GM23338 (cell line): ENCODE data around the gene CPO. TPM values are rescaled to one million over a fixed set of nuclear protein-coding genes. Genes with fewer than 3 reads are reported as not detected.

Experiments used
- ATAC-seq: fragments of 200-7000 bp; cut with Tn5 transposase; 3 replicates; pipeline ENCODE4 v1.9.1; 2020
- DNase-seq: peaks from one replicate; pipeline ENCODE4 v3.0.0-alpha.2; 2015; ENCODE audit warnings: low spot score
- H2AFZ ChIP-seq: fragments of 200-600 bp; sonication (generic); 2 replicates; pipeline ENCODE4 v1.8.0; 2016; ENCODE audit warnings: antibody characterized with exemption, mild to moderate bottlenecking, moderate library complexity
- H3F3A ChIP-seq: fragments of 200-600 bp; sonication (generic); replicated peaks from 2 replicates; pipeline ENCODE4 v1.8.0; 2017; ENCODE audit warnings: antibody characterized with exemption, mixed run types, low read depth
- H3K27ac ChIP-seq: fragments of 200-600 bp; sonication (generic); 2 replicates; pipeline ENCODE4 v1.6.1; 2016; ENCODE audit warnings: low read depth
- H3K27me3 ChIP-seq: fragments of 200-600 bp; sonication (generic); 2 replicates; pipeline ENCODE4 v1.8.0; 2016; ENCODE audit warnings: mild to moderate bottlenecking, mixed run types, moderate library complexity; ENCODE audit not compliant: insufficient read depth
- H3K36me3 ChIP-seq: fragments of 200-600 bp; sonication (generic); 2 replicates; pipeline ENCODE4 v1.8.0; 2016; ENCODE audit warnings: mild to moderate bottlenecking; ENCODE audit not compliant: insufficient read depth
- H3K4me1 ChIP-seq: fragments of 200-600 bp; sonication (generic); 2 replicates; pipeline ENCODE4 v1.8.0; 2016; ENCODE audit warnings: mild to moderate bottlenecking, moderate library complexity; ENCODE audit not compliant: insufficient read depth
- H3K4me2 ChIP-seq: fragments of 200-600 bp; sonication (generic); 2 replicates; pipeline ENCODE4 v1.7.1; 2017; ENCODE audit warnings: mixed run types
- H3K4me3 ChIP-seq: fragments of 200-600 bp; sonication (generic); 2 replicates; pipeline ENCODE4 v1.6.1; 2016; ENCODE audit warnings: mixed run types
- H3K79me2 ChIP-seq: fragments of 200-600 bp; sonication (generic); replicated peaks from 2 replicates; pipeline ENCODE4 v1.8.0; 2017; ENCODE audit warnings: mild to moderate bottlenecking; ENCODE audit not compliant: insufficient read depth
- H3K9me2 ChIP-seq: fragments of 200-600 bp; sonication (generic); 2 replicates; pipeline ENCODE4 v1.8.0; 2017; ENCODE audit not compliant: insufficient read depth
- H4K20me1 ChIP-seq: fragments of 200-600 bp; sonication (generic); replicated peaks from 2 replicates; pipeline ENCODE4 v1.8.0; 2017; ENCODE audit warnings: mild to moderate bottlenecking; ENCODE audit not compliant: insufficient read depth
- H3K27ac Mint-ChIP-seq: 2 replicates; pipeline ENCODE4 v1.8.0; 2020; ENCODE audit warnings: inconsistent platforms, mild to moderate bottlenecking, moderate library complexity, mixed read lengths
- H3K27me3 Mint-ChIP-seq: 3 replicates; pipeline ENCODE4 v1.8.0; 2022; ENCODE audit warnings: low read depth, mild to moderate bottlenecking, moderate library complexity, mixed read lengths, inconsistent platforms; ENCODE audit not compliant: insufficient read depth, poor library complexity
- H3K36me3 Mint-ChIP-seq: 3 replicates; pipeline ENCODE4 v1.8.0; 2021; ENCODE audit warnings: low read depth, mild to moderate bottlenecking, inconsistent platforms, moderate library complexity, mixed read lengths
- H3K4me1 Mint-ChIP-seq: 3 replicates; pipeline ENCODE4 v1.8.0; 2020; ENCODE audit warnings: mild to moderate bottlenecking, inconsistent platforms, mixed read lengths
- H3K4me3 Mint-ChIP-seq: 3 replicates; pipeline ENCODE4 v1.8.0; 2021; ENCODE audit warnings: moderate library complexity, mild to moderate bottlenecking, inconsistent platforms, mixed read lengths
- H3K9me3 Mint-ChIP-seq: 3 replicates; pipeline ENCODE4 v1.8.0; 2020; ENCODE audit warnings: moderate library complexity, mild to moderate bottlenecking, inconsistent platforms, mixed read lengths
- CREB1 ChIP-seq: fragments of 250-450 bp; sonication (Bioruptor Pico); IDR thresholded peaks from 2 replicates; pipeline ENCODE4 v1.5.0; 2020; ENCODE audit warnings: low read depth, mild to moderate bottlenecking, moderate library complexity
- CTCF ChIP-seq, 2 experiments: fragments of 200-600 bp in 1 of 2; sonication (generic) in 1 of 2; conservative IDR thresholded peaks; 2 replicates each; pipeline versions ENCODE4 v1.5.1 to v1.6.1; 2016 to 2017; ENCODE audit warnings: antibody characterized with exemption in 2 of 2, low read depth in 2 of 2, mild to moderate bottlenecking in 2 of 2, moderate library complexity in 1 of 2
- ETS1 ChIP-seq: IDR thresholded peaks from 2 replicates; pipeline ENCODE4 v1.6.1; 2016; ENCODE audit warnings: antibody characterized with exemption
- EZH2 ChIP-seq: fragments of 200-600 bp; sonication (generic); IDR thresholded peaks from one replicate; pipeline ENCODE4 v1.8.0; 2017; ENCODE audit warnings: antibody characterized with exemption, mild to moderate bottlenecking, low read depth; ENCODE audit not compliant: unreplicated experiment
- EZH2phosphoT487 ChIP-seq: fragments of 200-600 bp; sonication (generic); IDR thresholded peaks from one replicate; pipeline ENCODE4 v1.8.1; 2018; ENCODE audit warnings: antibody characterized with exemption; ENCODE audit not compliant: unreplicated experiment
- JUNB ChIP-seq: IDR thresholded peaks from one replicate; pipeline ENCODE4 v1.6.1; 2016; ENCODE audit warnings: antibody characterized with exemption; ENCODE audit not compliant: unreplicated experiment
- NANOG ChIP-seq: IDR thresholded peaks from 2 replicates; pipeline ENCODE4 v1.6.1; 2016; ENCODE audit warnings: antibody characterized with exemption, borderline replicate concordance
- POLR2AphosphoS5 ChIP-seq: IDR thresholded peaks from 2 replicates; pipeline ENCODE4 v1.6.1; 2016; ENCODE audit warnings: antibody characterized with exemption, low read depth
- REST ChIP-seq: IDR thresholded peaks from one replicate; pipeline ENCODE4 v1.6.1; 2018; ENCODE audit warnings: antibody characterized with exemption; ENCODE audit not compliant: unreplicated experiment
- STAT1 ChIP-seq: IDR thresholded peaks from one replicate; pipeline ENCODE4 v1.6.1; 2016; ENCODE audit warnings: antibody characterized with exemption; ENCODE audit not compliant: unreplicated experiment
- ZNF114 ChIP-seq: fragments of 250-450 bp; sonication (Bioruptor Pico); IDR thresholded peaks from 2 replicates; pipeline ENCODE4 v1.5.0; 2020; ENCODE audit warnings: mild to moderate bottlenecking, moderate library complexity
- ZNF331 ChIP-seq: fragments of 250-450 bp; sonication (Bioruptor Pico); IDR thresholded peaks from 2 replicates; pipeline ENCODE4 v1.5.0; 2020; ENCODE audit warnings: low read depth, mild to moderate bottlenecking, moderate library complexity
- ZNF462 ChIP-seq: fragments of 250-450 bp; sonication (Bioruptor Pico); IDR thresholded peaks from 2 replicates; pipeline ENCODE4 v1.5.0; 2020; ENCODE audit warnings: mild to moderate bottlenecking, moderate library complexity
- polyA plus RNA-seq: library from polyadenylated mRNA; unstranded; fragments of >200 nt; fragmentation: Nextera tagmentation; extraction: Ambion mirVana; gene quantifications from 2 replicates; pipeline ENCODE4 v1.2.1, GENCODE V29; 2016
- total RNA-seq: library from RNA; depleted of rRNA; stranded (reverse); fragments of >200 nt; shearing (Covaris generic); gene quantifications from 2 replicates; pipeline ENCODE4 v1.2.3, GENCODE V29; 2014

Gene CPO
- total and polyA plus RNA-seq, 2 experiments from 2014 or later, result 0.91 to 0.94 TPM

GRCh38 chr2:206971805-206972204, 32.5 kb downstream of the CPO start:
- H3K27me3 Mint-ChIP-seq, result no peaks in the 10 kb centered on the region
- H3K4me1 Mint-ChIP-seq, result peaks cover 21% of the 10 kb centered on the region
- ATAC-seq, result no peak

More at GRCh38 chr2:206971805-206972204, 32.5 kb downstream of the CPO start:
- Histone ChIP-seq H2AFZ (peak overlapping the region; percentile 67), H3K4me3 (no peak overlapping the region), H3K27ac (no peak overlapping the region), H3F3A (no peaks in the 10 kb centered on the region), H3K4me1 (peaks cover 18% of the 10 kb centered on the region), H3K27me3 (no peaks in the 10 kb centered on the region), H3K36me3 (no peaks in the 10 kb centered on the region), H4K20me1 (no peaks in the 10 kb centered on the region), H3K4me2 (no peak overlapping the region; the same call in 1 of the 2 replicates), H3K9me2 (peaks cover 12% of the 10 kb centered on the region; the same call in 1 of the 2 replicates), H3K79me2 (no peaks in the 10 kb centered on the region)
- DNase-seq, result no peak
- TF ChIP-seq ETS1 (no peak), NANOG (no peak), EZH2 (no peak), CREB1 (no peak), ZNF114 (CRISPR knock-in tag) (no peak), JUNB (no peak), POLR2AphosphoS5 (no peak), STAT1 (no peak), ZNF462 (CRISPR knock-in tag) (no peak), CTCF (conservative IDR thresholded peaks at IDR 0.05; ENCODE audit: low read depth in 2 of 2) (no peak), REST (no peak), ZNF331 (no peak), EZH2phosphoT487 (no peak)
- peaks cover 3% of the 10 kb centered on the region; the same call in 2 of the 3 replicates for H3K36me3 Mint-ChIP-seq
- no peak overlapping the region for H3K4me3 Mint-ChIP-seq
- no peak overlapping the region for H3K27ac Mint-ChIP-seq
- peaks cover 5% of the 10 kb centered on the region; the same call in 2 of the 3 replicates for H3K9me3 Mint-ChIP-seq
